HS-5 (cell line): Measurements from ENCODE around the gene MCTP2.
"Not testable (repeated sequence)": the region's sequence is repeated elsewhere in the genome, so short reads cannot be mapped to it uniquely, and the experiment has no call there.

Experiments
- DNase-seq: peaks from one replicate; pipeline ENCODE4 v3.0.0-alpha.2; 2012; ENCODE audit warnings: low read depth

The MCTP2 gene

GRCh38 chr15:94455297-94455696, 223.9 kb downstream of the MCTP2 start:
- DNase-seq, result no peak

- DNase-seq, result no peak
These were observed 224.9 kb downstream of the MCTP2 start for GRCh38 chr15:94456226-94456625.

- DNase-seq, result no peak
These were observed 226.3 kb downstream of the MCTP2 start for GRCh38 chr15:94457661-94458060.

GRCh38 chr15:94460624-94461023, 229.3 kb downstream of the MCTP2 start:
- DNase-seq, result no peak

GRCh38 chr15:94467034-94467433, 235.7 kb downstream of the MCTP2 start:
- no peak for DNase-seq

- DNase-seq, result no peak
These were observed 239.1 kb downstream of the MCTP2 start for GRCh38 chr15:94470492-94470891.

GRCh38 chr15:94476686-94477085, 245.3 kb downstream of the MCTP2 start:
- no peak for DNase-seq

GRCh38 chr15:94477913-94478553, 246.7 kb downstream of the MCTP2 start:
- DNase-seq, result no peak

- no peak for DNase-seq
These were observed 247.4 kb downstream of the MCTP2 start for GRCh38 chr15:94478763-94479162.

- no peak for DNase-seq
These were observed 249.0 kb downstream of the MCTP2 start for GRCh38 chr15:94480289-94480834.

- DNase-seq, result no peak
These were observed 253.9 kb downstream of the MCTP2 start for GRCh38 chr15:94485148-94485719.

GRCh38 chr15:94487635-94488034, 256.3 kb downstream of the MCTP2 start:
- DNase-seq, result no peak

- no peak for DNase-seq
These were observed 261.8 kb downstream of the MCTP2 start for GRCh38 chr15:94493176-94493575.

- DNase-seq, result not testable (repeated sequence)
These were observed 262.2 kb downstream of the MCTP2 start for GRCh38 chr15:94493586-94493985.

- no peak for DNase-seq
These were observed 263.4 kb downstream of the MCTP2 start for GRCh38 chr15:94494732-94495131.

- no peak for DNase-seq
These were observed 271.9 kb downstream of the MCTP2 start for GRCh38 chr15:94503293-94503692.

GRCh38 chr15:94509259-94509658, 277.9 kb downstream of the MCTP2 start:
- DNase-seq, result no peak

GRCh38 chr15:94522125-94522524, 290.8 kb downstream of the MCTP2 start:
- DNase-seq, result no peak

GRCh38 chr15:94523873-94524272, 292.5 kb downstream of the MCTP2 start:
- DNase-seq, result no peak

- DNase-seq, result no peak
These were observed 293.2 kb downstream of the MCTP2 start for GRCh38 chr15:94524565-94524964.

GRCh38 chr15:94526071-94526689, 294.8 kb downstream of the MCTP2 start:
- DNase-seq, result no peak

GRCh38 chr15:94532226-94532625, 300.9 kb downstream of the MCTP2 start:
- no peak for DNase-seq
